HEK293 (cell line): ENCODE measurements around the gene ACTN3.

Experiments
- ZEB2 ChIP-seq: fragments of 450-650 bp; formaldehyde crosslinking; IDR thresholded peaks from 2 replicates; pipeline ENCODE4 v1.5.1; 2016; ENCODE audit warnings: missing biosample characterization, missing genetic modification characterization
- ZNF24 ChIP-seq: fragments of 450-650 bp; formaldehyde crosslinking; IDR thresholded peaks from 2 replicates; pipeline ENCODE4 v1.5.1; 2016; ENCODE audit warnings: missing biosample characterization, missing genetic modification characterization
- ZNF248 ChIP-seq: fragments of 450-650 bp; formaldehyde crosslinking; IDR thresholded peaks from 2 replicates; pipeline ENCODE4 v1.5.1; 2017; ENCODE audit warnings: missing biosample characterization, missing genetic modification characterization
- ZNF521 ChIP-seq: fragments of 450-650 bp; formaldehyde crosslinking; IDR thresholded peaks from 2 replicates; pipeline ENCODE4 v1.5.1; 2017; ENCODE audit warnings: missing biosample characterization, mild to moderate bottlenecking, missing genetic modification characterization
- TF ChIP-seq, protein P1 (sequence below): fragments of 450-650 bp; formaldehyde crosslinking; IDR thresholded peaks from 2 replicates; pipeline ENCODE4 v1.5.1; 2017; ENCODE audit warnings: missing biosample characterization, missing genetic modification characterization
- TF ChIP-seq, protein P2 (sequence below): IDR thresholded peaks from 2 replicates; pipeline ENCODE4 v1.6.1; 2011; ENCODE audit warnings: mild to moderate bottlenecking, low read depth, low read length, borderline replicate concordance
- TF ChIP-seq, protein P3 (sequence below): fragments of 450-650 bp; formaldehyde crosslinking; IDR thresholded peaks from 2 replicates; pipeline ENCODE4 v1.5.1; 2016; ENCODE audit warnings: missing biosample characterization, missing genetic modification characterization

DNA sequence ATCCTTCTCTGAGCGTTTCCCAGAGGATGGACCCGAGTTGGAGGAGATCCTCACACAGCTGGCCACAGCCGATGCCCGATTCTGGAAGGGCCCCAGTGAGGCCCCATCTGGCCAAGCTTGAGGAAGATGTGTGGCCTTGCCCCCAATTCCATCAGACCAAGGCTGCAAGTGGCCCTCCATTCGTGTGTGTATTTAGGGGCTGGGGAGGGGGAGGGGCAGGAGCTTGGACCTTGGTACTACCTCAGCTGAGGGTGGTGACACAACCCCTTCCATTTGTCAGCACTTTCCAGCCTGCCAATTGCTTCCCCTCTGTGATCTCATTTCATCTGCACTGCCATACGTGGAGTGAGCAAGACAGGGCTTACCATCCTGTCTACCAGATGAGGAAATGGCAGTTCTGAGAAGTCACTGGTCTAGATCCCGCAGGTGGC is 37.6 kb upstream of the ACTN3 start:
- TF ChIP-seq, protein P1, sequence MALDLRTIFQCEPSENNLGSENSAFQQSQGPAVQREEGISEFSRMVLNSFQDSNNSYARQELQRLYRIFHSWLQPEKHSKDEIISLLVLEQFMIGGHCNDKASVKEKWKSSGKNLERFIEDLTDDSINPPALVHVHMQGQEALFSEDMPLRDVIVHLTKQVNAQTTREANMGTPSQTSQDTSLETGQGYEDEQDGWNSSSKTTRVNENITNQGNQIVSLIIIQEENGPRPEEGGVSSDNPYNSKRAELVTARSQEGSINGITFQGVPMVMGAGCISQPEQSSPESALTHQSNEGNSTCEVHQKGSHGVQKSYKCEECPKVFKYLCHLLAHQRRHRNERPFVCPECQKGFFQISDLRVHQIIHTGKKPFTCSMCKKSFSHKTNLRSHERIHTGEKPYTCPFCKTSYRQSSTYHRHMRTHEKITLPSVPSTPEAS, result no peak
- TF ChIP-seq ZNF521 (tag by site-specific recombination), result no peak
- no peak for TF ChIP-seq ZNF24 (tag by site-specific recombination)
- TF ChIP-seq ZNF248 (tag by site-specific recombination), result no peak
- TF ChIP-seq, protein P2, sequence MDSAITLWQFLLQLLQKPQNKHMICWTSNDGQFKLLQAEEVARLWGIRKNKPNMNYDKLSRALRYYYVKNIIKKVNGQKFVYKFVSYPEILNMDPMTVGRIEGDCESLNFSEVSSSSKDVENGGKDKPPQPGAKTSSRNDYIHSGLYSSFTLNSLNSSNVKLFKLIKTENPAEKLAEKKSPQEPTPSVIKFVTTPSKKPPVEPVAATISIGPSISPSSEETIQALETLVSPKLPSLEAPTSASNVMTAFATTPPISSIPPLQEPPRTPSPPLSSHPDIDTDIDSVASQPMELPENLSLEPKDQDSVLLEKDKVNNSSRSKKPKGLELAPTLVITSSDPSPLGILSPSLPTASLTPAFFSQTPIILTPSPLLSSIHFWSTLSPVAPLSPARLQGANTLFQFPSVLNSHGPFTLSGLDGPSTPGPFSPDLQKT, result no peak
- TF ChIP-seq, protein P3, sequence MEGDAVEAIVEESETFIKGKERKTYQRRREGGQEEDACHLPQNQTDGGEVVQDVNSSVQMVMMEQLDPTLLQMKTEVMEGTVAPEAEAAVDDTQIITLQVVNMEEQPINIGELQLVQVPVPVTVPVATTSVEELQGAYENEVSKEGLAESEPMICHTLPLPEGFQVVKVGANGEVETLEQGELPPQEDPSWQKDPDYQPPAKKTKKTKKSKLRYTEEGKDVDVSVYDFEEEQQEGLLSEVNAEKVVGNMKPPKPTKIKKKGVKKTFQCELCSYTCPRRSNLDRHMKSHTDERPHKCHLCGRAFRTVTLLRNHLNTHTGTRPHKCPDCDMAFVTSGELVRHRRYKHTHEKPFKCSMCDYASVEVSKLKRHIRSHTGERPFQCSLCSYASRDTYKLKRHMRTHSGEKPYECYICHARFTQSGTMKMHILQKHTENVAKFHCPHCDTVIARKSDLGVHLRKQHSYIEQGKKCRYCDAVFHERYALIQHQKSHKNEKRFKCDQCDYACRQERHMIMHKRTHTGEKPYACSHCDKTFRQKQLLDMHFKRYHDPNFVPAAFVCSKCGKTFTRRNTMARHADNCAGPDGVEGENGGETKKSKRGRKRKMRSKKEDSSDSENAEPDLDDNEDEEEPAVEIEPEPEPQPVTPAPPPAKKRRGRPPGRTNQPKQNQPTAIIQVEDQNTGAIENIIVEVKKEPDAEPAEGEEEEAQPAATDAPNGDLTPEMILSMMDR (tag by site-specific recombination), result no peak
- TF ChIP-seq ZEB2 (tag by site-specific recombination), result no peak
